Stomach (tissue), 9 donors: ENCODE measurements around the gene WASF2. TPM values are rescaled to one million over a fixed set of nuclear protein-coding genes. Genes with fewer than 3 reads are reported as not detected.

Experiments
- DNase-seq, 2 donors: peaks; one replicate each; pipeline versions ENCODE4 v3.0.0 to v3.0.0-alpha.2; 2013 to 2019
- H3K27ac ChIP-seq, 5 donors: fragments of 200-600 bp in 4 of 5; sonication (generic) in 4 of 5; one replicate each; pipeline ENCODE4 v1.5.1; 2013 to 2019; ENCODE audit warnings: mild to moderate bottlenecking in 1 of 5, moderate library complexity in 1 of 5
- H3K27me3 ChIP-seq, 3 donors: fragments of 200-600 bp; sonication (generic); one replicate each; pipeline ENCODE4 v1.5.1; 2017 to 2019; ENCODE audit warnings: mixed run types in 1 of 3
- H3K36me3 ChIP-seq, 4 donors: fragments of 200-600 bp; sonication (generic); 1 replicate in 3 of 4; 2 replicates in 1 of 4; pipeline ENCODE4 v1.5.1; 2016 to 2019
- H3K4me1 ChIP-seq, 4 donors: fragments of 200-600 bp; sonication (generic); one replicate each; pipeline ENCODE4 v1.5.1; 2016 to 2019
- H3K4me3 ChIP-seq, 4 donors: fragments of 200-600 bp; sonication (generic) in 3 of 4; one replicate each; pipeline ENCODE4 v1.5.1; 2016 to 2019; ENCODE audit warnings: mild to moderate bottlenecking in 1 of 4
- H3K9me3 ChIP-seq, 4 donors: fragments of 200-600 bp; sonication (generic); one replicate each; pipeline ENCODE4 v1.5.1; 2016 to 2019
- EP300 ChIP-seq: sonication (generic); formaldehyde crosslinking; IDR thresholded peaks from one replicate; pipeline ENCODE4 v1.6.1; 2017; ENCODE audit warnings: antibody characterized with exemption
- POLR2A ChIP-seq, 4 donors: fragments of 450-650 bp; IDR thresholded peaks; one replicate each; pipeline ENCODE4 v1.6.1; 2016; ENCODE audit warnings: antibody characterized with exemption in 4 of 4, control low read depth in 2 of 4, mild to moderate bottlenecking in 1 of 4, moderate library complexity in 1 of 4
- POLR2AphosphoS5 ChIP-seq, 3 donors: sonication (generic); formaldehyde crosslinking; IDR thresholded peaks; one replicate each; pipeline ENCODE4 v1.6.1; 2016; ENCODE audit warnings: antibody characterized with exemption in 3 of 3
- WGBS, 5 donors: extraction: QIAGEN DNeasy Blood & Tissue Kit in 3 of 5; methylation state at CpG; one replicate each; pipeline versions ENCODE4 v1.1.5 to v1.1.7; 2013 to 2018; 5-methylcytosine and 5-hydroxymethylcytosine counted together
- intact Hi-C: fragments of 100-400 bp; cut with DNase I; formaldehyde crosslinking; loops from one replicate; pipeline ENCODE4 v1.15.1; 2023; ENCODE audit warnings: low total_unique reads
- polyA plus RNA-seq, 3 donors: library from polyadenylated mRNA; stranded (reverse); fragments of 200-250 nt; gene quantifications; one replicate each; pipeline ENCODE4 v1.2.3, GENCODE V29; 2013
- total RNA-seq, 5 donors: library from RNA; depleted of rRNA; stranded (reverse); fragments of >200 nt; gene quantifications; one replicate each; pipeline versions ENCODE4 v1.1.0 to v1.2.3, GENCODE V29; 2014 to 2016
- TF ChIP-seq, protein P1 (sequence below), 7 experiments: fragments of 450-650 bp in 4 of 7; fragments of 200-600 bp in 3 of 7; sonication (generic) in 3 of 7; IDR thresholded peaks; one replicate each; pipeline ENCODE4 v1.5.1; 2016 to 2019; ENCODE audit warnings: antibody characterized with exemption in 7 of 7, control low read depth in 2 of 7, mild to moderate bottlenecking in 1 of 7
- donor health status: healthy with polysubstance abuse.
- donor health status: Bipolar disorder and iron deficiency.
- donor health status: healthy.

The WASF2 gene
- total and polyA plus RNA-seq, 8 donors, result 24.7 to 82.1 (median 54.7) TPM

DNA sequence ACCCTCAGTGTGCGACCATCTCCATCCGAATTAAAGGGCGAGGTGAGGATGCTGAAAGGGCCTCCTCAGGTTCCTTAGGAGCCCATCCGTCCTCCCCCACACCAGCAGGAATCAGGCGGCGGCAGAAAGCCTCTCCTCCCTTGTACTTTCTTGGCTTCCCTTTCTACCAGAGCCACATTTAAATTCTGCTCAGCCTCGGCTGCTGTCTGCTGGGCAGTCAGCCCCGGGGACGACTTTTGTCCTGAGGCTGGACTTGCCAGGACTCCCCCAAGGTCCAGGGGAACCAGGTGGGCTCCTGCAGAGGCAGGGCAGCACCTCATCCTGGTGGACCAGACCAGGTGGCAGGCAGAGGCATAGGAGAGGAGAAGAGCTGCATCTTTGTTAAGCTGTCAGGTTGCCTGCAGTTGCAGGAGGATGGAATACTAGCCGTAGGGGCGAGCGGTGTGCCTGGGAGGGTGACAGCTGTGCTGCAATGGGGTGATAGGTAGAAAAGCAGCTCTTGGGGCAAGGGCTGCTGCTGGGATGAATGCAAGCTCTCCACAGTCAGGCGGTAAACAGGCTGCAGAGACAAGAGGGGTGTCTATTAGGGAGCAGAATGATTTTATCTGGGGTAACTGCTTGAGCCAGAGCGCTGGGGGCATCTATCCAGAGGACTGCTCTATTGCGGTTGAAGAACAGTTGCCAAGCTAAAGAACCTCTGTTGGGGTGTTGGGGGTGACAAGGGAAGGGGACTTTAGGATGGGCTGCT lies 46.2 kb upstream of the WASF2 start:
- H3K36me3 ChIP-seq, result peaks cover 14 to 33% (median 28%) of the 10 kb centered on the region in 4 donors
- 61 to 82% (median 72%) methylated on average over 11 to 15 of the region's 15 CpGs for WGBS, 5 donors
- no peak for DNase-seq
- intact Hi-C loops, result no loop called here
- TF ChIP-seq POLR2AphosphoS5 (IDR thresholded peaks at IDR 0.05), result no peak
- TF ChIP-seq, protein P1, sequence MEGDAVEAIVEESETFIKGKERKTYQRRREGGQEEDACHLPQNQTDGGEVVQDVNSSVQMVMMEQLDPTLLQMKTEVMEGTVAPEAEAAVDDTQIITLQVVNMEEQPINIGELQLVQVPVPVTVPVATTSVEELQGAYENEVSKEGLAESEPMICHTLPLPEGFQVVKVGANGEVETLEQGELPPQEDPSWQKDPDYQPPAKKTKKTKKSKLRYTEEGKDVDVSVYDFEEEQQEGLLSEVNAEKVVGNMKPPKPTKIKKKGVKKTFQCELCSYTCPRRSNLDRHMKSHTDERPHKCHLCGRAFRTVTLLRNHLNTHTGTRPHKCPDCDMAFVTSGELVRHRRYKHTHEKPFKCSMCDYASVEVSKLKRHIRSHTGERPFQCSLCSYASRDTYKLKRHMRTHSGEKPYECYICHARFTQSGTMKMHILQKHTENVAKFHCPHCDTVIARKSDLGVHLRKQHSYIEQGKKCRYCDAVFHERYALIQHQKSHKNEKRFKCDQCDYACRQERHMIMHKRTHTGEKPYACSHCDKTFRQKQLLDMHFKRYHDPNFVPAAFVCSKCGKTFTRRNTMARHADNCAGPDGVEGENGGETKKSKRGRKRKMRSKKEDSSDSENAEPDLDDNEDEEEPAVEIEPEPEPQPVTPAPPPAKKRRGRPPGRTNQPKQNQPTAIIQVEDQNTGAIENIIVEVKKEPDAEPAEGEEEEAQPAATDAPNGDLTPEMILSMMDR (IDR thresholded peaks at IDR 0.05), result no peak
- no peak for TF ChIP-seq EP300
- TF ChIP-seq POLR2A (IDR thresholded peaks at IDR 0.05), result no peak
- peaks cover 22 to 57% (median 43%) of the 10 kb centered on the region in 4 donors for H3K4me1 ChIP-seq
- peak overlapping the region in 4 of 5 donors; percentile 39 to 86 (median 71) for H3K27ac ChIP-seq
- H3K9me3 ChIP-seq, result no peaks in the 10 kb centered on the region
- no peak overlapping the region for H3K4me3 ChIP-seq
- H3K27me3 ChIP-seq, result no peaks in the 10 kb centered on the region

DNA sequence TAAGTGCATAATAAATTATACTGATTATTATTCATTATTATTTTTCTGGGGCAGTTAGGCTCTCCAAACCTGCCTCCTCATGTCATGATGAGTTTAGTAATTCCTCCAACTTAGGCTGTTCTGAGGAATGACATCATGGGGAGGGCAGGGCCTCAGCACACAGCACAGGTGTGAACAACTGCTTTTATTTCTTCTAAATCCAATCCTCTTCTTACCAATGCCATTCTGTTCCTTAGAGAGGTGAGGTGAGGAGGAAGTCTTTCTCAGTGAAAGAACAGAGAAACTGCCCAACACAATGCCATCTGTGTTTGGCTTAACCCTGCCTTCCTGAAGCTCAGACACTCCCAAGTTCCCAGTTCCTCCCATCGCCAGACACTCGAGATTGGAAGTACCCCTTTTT lies 45.4 kb upstream of the WASF2 start:
- Histone ChIP-seq H3K4me1 (peaks cover 22 to 50% (median 41%) of the 10 kb centered on the region in 4 donors), H3K27ac (peak overlapping the region in 4 of 5 donors; percentile 39 to 86 (median 71))

DNA sequence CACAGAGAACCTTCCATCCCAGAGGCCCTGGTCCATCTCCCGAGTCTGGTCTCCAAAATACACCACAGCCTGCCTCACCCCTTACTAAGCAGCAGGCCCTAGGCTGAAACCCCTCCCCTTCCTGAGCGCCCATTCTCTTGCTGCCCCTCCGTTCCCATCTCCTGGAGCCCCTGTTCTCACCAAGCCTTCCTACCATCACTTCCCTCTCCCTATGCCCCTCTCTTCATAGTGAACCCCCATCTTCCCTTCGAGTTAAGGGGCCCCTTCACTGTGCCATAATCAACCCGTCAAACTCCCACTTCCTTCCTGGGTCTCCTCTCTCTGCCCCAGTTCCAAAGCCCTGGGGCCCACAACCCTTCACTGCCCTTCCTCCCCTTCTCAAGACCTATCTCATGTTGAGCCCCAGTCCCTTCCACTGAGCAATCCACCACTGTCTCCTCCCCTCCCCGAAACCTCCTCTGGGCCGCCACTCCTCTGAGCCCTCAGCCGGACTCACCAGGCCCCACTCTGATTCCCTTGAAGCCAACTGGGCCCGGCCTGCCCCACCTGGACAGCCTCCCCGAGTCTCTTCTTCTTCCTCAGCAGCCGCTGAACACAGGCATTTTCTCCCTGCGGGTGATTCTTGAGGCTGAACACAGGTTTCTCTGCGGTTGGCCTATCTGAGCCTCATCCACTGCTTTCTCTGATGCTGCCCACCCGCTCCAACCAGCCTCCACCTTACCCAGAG lies 42.2 kb upstream of the WASF2 start:
- Histone ChIP-seq H3K27me3 (no peaks in the 10 kb centered on the region), H3K36me3 (peaks cover 10 to 33% (median 26%) of the 10 kb centered on the region in 4 donors), H3K27ac (peak overlapping the region in 1 of 5 donors; percentile 93), H3K9me3 (no peaks in the 10 kb centered on the region), H3K4me3 (no peak overlapping the region), H3K4me1 (peaks cover 36 to 52% (median 44%) of the 10 kb centered on the region in 4 donors)
- TF ChIP-seq EP300 (no peak), POLR2AphosphoS5 (IDR thresholded peaks at IDR 0.05) (no peak), POLR2A (IDR thresholded peaks at IDR 0.05) (no peak)
- TF ChIP-seq, protein P1 (IDR thresholded peaks at IDR 0.05), result no peak
- 86 to 90% (median 89%) methylated on average over 14 of the region's 14 CpGs for WGBS, 5 donors
- intact Hi-C loops, result no loop called here
- no peak for DNase-seq

More for the DNA sequence above, 45.4 kb upstream of the WASF2 start:
- no peak overlapping the region for H3K4me3 ChIP-seq
- 21 to 37% (median 23%) methylated on average over 2 of the region's 2 CpGs for WGBS, 5 donors
- TF ChIP-seq EP300, result no peak
- TF ChIP-seq POLR2AphosphoS5 (IDR thresholded peaks at IDR 0.05), result no peak
- intact Hi-C loops, result no loop called here
- H3K27me3 ChIP-seq, result no peaks in the 10 kb centered on the region
- no peaks in the 10 kb centered on the region for H3K9me3 ChIP-seq
- peaks cover 12 to 33% (median 28%) of the 10 kb centered on the region in 4 donors for H3K36me3 ChIP-seq
- DNase-seq, result no peak

DNA sequence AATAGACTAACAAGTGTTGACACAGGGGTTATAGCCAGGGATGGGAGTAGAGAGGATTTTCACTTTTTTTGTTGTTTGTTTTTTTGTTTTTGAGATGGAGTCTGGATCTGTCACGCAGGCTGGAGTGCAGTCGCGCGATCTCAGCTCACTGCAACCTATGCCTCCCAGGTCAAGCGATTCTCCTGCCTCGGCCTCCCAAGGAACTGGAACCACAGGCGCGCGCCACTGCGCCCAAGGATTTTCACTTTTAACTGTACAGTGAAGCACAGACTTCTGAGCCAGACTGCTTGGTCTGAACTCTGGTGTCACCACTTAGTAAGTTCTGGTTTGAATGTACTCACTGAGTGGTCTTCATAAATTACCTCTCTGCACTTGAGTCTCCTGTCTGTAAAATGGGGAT lies 40.2 kb upstream of the WASF2 start:
- peaks cover 36 to 52% (median 46%) of the 10 kb centered on the region in 4 donors for H3K4me1 ChIP-seq
- no peaks in the 10 kb centered on the region for H3K9me3 ChIP-seq
- TF ChIP-seq, protein P1 (IDR thresholded peaks at IDR 0.05), result no peak
- TF ChIP-seq POLR2AphosphoS5 (IDR thresholded peaks at IDR 0.05) (no peak), POLR2A (IDR thresholded peaks at IDR 0.05) (no peak), EP300 (no peak)
- DNase-seq, result no peak
- no peaks in the 10 kb centered on the region for H3K27me3 ChIP-seq
- no peak overlapping the region for H3K4me3 ChIP-seq
- H3K36me3 ChIP-seq, result peaks cover 10 to 28% (median 26%) of the 10 kb centered on the region in 4 donors
- intact Hi-C loops, result no loop called here
- H3K27ac ChIP-seq, result peak overlapping the region in 2 of 5 donors; percentile 83 to 93
- 97 to 99% (median 98%) methylated on average over 10 of the region's 10 CpGs for WGBS, 5 donors
